Measurements from ENCODE around the gene LRRC8E. TPM values are rescaled to one million over a fixed set of nuclear protein-coding genes. Genes with fewer than 3 reads are reported as not detected.
A peak's percentile ranks its signal among the peaks of the same experiment; 100 is the strongest.

Gene LRRC8E
- total RNA-seq, 1 donor from 2014 or later: 6.6 TPM

DNA sequence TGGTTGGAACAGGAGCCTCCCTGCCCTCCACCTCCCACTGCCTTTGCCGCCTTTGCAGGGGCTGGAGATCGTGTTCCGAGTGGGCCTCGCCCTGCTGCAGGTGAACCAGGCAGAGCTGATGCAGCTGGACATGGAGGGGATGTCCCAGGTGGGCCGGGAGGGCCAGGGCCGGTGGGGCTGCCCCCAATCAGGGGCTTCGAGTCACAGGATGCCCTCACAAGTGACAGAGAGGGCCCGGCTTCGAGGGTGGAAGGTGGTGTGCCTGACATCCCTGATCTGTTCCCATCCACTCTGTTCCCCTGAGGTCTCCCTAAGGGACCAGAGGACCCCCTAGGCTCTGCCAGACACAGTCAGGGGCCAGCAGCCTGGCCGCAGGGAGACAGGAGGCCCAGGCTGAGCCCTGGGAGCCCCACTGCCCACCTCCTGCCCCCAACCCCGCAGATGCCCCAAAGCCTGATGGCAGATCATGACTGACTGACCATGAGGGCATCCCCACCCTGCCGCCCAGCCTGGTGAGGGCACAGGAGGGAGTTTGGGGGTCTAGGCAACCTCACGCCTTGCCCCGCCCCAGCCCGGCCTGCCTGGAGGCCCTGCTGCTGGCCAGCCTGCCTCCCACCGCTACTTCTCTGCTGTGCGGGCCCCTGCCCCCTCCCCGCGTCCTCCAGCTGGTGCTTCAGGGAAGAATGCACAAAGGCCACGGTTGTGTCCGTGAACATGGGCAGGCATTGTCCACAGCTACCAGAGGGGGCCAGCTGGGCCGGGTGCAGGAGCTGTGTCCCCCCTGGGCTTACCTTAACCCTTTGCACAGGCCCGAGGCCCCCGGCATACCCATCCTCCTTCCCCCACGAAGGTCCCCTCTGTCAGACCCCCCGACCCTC lies 36.4 kb upstream of the LRRC8E start:
- Histone ChIP-seq H3K27me3 (ENCODE audit: low read depth) (no peaks in the 10 kb centered on the region), H3K9me3 (no peaks in the 10 kb centered on the region), H3K36me3 (no peaks in the 10 kb centered on the region), H3K4me3 (no peak overlapping the region), H3K4me1 (peaks cover 7% of the 10 kb centered on the region), H3K27ac (no peak overlapping the region)
- no peak for TF ChIP-seq CTCF (IDR thresholded peaks at IDR 0.05)
- intact Hi-C loops (cut with DNase I): no loop called here
- no peak for DNase-seq
- ATAC-seq: no peak

DNA sequence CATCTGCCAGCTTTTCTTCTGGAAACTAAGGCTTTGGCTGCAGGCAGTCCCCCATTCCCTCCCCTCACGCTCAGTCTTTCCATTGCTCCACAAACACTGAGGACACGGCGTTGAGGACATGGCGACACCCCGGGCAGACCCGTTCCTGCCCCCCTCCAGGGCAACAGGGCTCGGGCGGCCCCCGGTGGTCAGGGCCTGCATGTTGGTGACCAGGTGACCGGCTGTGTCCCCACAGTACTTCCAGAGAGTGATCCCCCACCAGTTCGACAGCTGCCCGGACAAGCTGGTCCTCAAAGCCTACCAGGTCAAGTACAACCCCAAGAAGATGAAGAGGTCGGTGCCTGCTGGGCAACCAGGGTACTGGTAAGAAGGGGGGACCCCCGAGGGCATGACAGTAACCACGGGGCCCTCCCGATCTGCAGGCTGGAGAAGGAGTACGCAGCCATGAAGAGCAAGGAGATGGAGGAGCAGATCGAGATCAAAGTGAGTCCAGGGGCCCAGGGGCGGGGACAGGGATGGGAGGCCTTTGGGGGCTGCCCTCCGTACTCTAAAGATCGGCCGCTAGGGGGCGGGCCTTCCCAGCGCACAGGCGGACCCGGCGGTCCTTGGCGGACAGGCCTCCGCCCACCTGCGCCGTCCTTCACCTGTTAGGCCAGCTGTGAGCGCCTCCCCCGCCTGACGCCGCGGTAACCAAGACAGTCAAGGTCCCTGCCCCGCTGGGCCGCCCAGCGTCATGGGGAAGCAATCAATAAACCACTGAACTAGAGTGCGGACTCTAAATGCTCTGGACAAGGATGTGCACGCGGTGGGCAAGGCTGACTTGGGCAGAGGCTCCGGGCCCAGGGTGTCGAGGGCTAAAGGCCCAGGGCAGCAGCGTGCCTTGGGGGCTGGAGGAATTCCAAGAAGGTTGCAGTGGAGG lies 35.2 kb upstream of the LRRC8E start:
- peak; percentile 88 to 90 for ATAC-seq
- intact Hi-C loops (cut with DNase I): no loop called here

GRCh38 chr19:7853770-7854128 lies 34.6 kb upstream of the LRRC8E start:
- no peak for TF ChIP-seq CTCF (IDR thresholded peaks at IDR 0.05)
- Histone ChIP-seq H3K4me3 (no peak overlapping the region), H3K27me3 (ENCODE audit: low read depth) (no peaks in the 10 kb centered on the region), H3K36me3 (no peaks in the 10 kb centered on the region), H3K9me3 (no peaks in the 10 kb centered on the region), H3K27ac (no peak overlapping the region), H3K4me1 (peaks cover 7% of the 10 kb centered on the region)
- DNase-seq (no peak), ATAC-seq (no peak)
- intact Hi-C loops (cut with DNase I): no loop called here

More for the DNA sequence above, 35.2 kb upstream of the LRRC8E start:
- H3K9me3 ChIP-seq: no peaks in the 10 kb centered on the region
- no peak overlapping the region for H3K4me3 ChIP-seq
- peak; percentile 90 for DNase-seq
- H3K36me3 ChIP-seq: no peaks in the 10 kb centered on the region
- TF ChIP-seq CTCF (IDR thresholded peaks at IDR 0.05): peak; percentile 81
- no peaks in the 10 kb centered on the region for H3K27me3 ChIP-seq (ENCODE audit: low read depth)
- H3K4me1 ChIP-seq: peaks cover 7% of the 10 kb centered on the region
- H3K27ac ChIP-seq: no peak overlapping the region

DNA sequence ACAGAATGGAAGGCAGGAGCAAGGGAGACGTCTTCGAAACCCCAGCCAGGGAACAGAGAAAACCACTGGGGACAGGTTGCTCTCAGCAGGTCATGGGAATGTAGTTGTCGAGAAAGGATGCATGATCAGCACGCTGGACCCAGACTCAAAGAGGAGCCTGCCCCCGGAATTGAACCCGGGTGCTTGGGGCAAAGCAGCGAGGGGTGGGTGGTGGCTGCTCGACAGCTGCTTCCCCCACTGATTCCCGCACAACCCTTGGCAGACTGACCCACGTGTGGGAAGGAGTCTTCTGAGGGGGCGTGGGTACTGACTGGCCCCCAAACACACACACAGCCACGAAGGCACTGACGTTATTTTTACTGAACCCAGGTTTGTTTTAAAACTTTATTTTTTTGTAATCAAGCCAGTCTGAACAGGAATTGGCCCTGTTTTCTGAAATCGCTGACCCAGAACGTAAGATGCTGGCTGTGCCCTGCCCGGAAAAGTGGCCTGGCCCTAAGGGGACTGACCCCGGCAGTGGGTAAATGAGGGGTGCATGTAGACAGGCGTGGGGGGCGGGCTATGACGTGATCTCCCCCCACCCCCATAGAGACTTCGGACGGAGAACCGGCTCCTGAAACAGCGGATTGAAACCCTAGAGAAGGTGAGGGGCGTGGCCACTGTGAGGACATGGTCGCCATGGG lies 32.7 kb upstream of the LRRC8E start:
- H3K9me3 ChIP-seq: no peaks in the 10 kb centered on the region
- TF ChIP-seq CTCF (IDR thresholded peaks at IDR 0.05): no peak
- no peak for DNase-seq
- H3K27ac ChIP-seq: no peak overlapping the region
- intact Hi-C loops (cut with DNase I): no loop called here
- no peaks in the 10 kb centered on the region for H3K27me3 ChIP-seq (ENCODE audit: low read depth)
- H3K36me3 ChIP-seq: no peaks in the 10 kb centered on the region
- no peak for ATAC-seq
- no peak overlapping the region for H3K4me3 ChIP-seq
- peaks cover 7% of the 10 kb centered on the region for H3K4me1 ChIP-seq

DNA sequence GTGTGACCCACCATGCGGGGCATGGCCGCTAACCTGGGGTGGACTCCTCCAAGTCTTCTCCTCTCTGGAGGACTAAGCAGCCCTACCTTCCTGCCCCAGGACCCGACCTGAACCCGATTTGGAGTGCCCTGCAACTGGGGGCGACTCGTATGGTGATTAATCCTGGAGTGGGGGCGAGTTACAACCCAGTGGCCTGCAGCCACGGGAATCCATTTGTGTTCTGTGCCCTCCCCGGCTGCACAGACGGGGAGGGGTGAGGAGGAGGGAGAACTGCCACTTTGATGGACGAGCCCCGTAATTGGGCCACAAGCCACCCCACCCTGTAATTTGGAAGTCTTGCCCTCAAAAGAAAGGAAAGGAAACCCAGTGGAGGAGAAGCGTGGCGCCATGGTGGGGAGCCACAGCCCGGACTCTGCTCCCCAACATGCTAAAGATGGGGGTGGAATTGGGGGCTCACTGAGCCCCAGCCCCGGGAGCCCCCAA lies 32.2 kb upstream of the LRRC8E start:
- TF ChIP-seq CTCF (IDR thresholded peaks at IDR 0.05): no peak
- no peaks in the 10 kb centered on the region for H3K36me3 ChIP-seq
- no peak overlapping the region for H3K27ac ChIP-seq
- H3K27me3 ChIP-seq (ENCODE audit: low read depth): peaks cover under 1% of the 10 kb centered on the region
- no peaks in the 10 kb centered on the region for H3K9me3 ChIP-seq
- DNase-seq (no peak), ATAC-seq (no peak)
- H3K4me1 ChIP-seq: peaks cover 7% of the 10 kb centered on the region
- H3K4me3 ChIP-seq: no peak overlapping the region
- intact Hi-C loops (cut with DNase I): no loop called here
